HG03095 (cell line): Measurements from ENCODE around the gene ANKFN1.

Experiments used
- ATAC-seq: cut with Tn5 transposase; IDR thresholded peaks from one replicate; pipeline ENCODE4 v1.9.1; 2021; ENCODE audit warnings: moderate library complexity; ENCODE audit not compliant: unreplicated experiment

ANKFN1 gene

DNA sequence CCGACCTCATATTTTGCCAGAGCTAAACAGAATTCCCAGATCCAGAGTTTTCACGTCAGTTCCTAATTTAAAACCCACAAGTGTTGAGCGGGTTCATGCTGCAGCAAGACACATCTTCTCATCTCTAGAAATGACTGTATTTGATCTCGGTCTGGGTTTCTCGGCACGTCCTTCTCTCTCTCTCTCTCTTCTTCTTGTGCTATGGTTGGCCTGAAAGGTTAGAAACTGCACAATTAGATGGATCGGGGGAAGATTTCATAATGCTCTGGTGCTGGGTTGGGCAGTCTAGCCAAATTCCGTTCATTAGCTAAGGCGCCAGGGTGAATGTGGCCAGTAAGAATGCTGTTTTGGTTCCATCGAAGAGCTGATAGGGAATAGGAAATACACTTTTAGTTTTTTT lies 281.3 kb downstream of the ANKFN1 start:
- ATAC-seq = no peak

GRCh38 chr17:56436142-56436541 lies 282.9 kb downstream of the ANKFN1 start:
- no peak for ATAC-seq

DNA sequence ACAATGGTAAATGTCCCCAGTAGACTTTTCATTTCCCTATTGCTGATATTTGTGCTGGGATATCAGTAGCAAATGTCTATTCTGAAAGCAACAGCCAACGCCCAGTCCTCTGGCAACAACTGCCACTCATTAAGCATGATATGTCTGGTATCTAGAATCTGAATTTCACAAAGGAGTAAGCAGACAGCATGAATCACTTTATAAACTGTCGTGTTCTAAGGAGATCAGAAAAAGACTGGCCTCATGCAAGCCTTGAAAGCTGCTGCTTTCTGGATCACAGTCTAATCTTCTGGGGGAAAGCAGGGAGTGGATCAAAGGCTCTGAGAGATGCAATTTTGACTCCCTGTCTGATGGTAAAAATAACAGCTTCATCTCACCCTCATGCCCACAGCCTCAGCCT lies 287.1 kb downstream of the ANKFN1 start:
- ATAC-seq = no peak

- no peak for ATAC-seq
Measured at GRCh38 chr17:56441308-56441707, 288.0 kb downstream of the ANKFN1 start.

- no peak for ATAC-seq
Measured at GRCh38 chr17:56445692-56446411, 292.6 kb downstream of the ANKFN1 start.

- ATAC-seq = no peak
Measured at GRCh38 chr17:56447171-56447570, 293.9 kb downstream of the ANKFN1 start.

DNA sequence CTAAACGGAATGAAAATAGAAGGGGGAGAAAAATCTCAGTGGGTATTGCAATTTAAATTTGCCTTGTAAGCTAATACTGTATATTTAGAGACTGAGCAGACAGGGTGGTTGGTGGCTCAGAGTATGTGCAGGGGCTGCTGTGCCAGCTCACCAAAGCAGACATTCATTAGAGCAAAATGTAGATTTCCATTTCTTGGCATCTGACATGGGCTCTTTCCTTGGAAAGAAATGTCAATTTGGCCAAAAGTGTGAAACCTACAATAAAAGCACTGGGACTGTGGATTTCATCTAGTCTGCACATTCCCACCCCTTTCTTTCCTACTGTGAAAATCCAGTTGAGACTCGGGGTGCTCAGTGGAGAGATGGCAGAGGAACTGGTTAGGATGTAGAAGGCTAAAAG lies 295.1 kb downstream of the ANKFN1 start:
- ATAC-seq = no peak

DNA sequence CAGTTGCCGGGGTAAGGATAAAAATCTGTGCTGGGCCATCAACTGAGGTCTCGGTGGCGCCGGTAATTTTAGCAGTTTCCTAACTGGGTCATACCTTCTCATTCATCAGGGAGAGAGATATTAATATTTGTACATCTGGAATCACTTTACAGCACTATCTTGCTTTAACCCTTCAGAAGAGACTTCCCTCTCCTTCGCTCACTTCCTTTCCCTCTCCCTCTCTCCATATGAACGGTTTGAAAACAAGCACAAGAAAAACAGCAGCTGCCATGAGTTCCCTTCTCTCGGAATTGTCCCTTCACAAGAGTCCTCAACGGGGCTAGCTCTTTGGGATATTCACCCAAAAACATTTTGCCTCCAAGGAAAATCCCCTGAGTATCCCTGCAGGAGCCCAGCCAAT lies 295.9 kb downstream of the ANKFN1 start:
- ATAC-seq = no peak

GRCh38 chr17:56451629-56452028 lies 298.4 kb downstream of the ANKFN1 start:
- ATAC-seq = no peak

- no peak for ATAC-seq
Measured at GRCh38 chr17:56452461-56452860, 299.2 kb downstream of the ANKFN1 start.

DNA sequence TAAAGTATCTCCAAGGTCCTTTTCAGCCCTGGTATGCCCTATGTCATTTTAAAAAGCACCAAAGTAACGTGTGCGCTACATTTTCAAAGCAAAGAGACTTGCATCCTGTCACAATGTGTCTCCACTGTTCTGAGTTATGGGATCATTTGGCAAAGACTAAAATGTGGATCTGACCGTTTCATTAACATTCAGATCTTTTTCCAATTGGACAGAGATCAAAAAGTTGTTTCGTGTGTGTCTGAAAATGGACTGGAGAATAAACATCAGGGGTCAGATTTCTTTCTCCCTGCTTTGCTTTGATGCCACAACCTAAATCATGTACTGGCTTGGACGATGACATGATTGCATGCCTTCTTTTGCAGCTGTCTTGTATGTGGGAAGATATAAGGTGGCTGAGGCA lies 304.2 kb downstream of the ANKFN1 start:
- ATAC-seq = no peak

DNA sequence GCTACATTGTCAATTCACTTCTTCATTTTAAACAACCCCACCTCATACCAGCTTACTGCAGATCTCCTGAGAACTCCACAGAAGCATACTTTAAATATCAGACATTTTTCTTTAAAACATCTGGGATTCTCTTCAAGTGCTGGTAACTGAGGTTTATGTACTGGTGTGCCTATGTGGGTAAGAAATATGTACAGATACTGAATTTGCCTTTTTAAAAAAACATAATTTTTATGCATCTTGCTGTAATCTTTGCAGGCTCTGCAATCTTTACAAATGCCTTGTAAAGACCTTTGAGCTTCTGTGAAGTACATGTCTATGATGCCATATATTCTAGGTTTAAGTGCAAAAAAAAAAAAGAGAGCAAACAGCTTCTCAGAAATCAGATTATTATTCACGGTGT lies 312.6 kb downstream of the ANKFN1 start:
- ATAC-seq = no peak

DNA sequence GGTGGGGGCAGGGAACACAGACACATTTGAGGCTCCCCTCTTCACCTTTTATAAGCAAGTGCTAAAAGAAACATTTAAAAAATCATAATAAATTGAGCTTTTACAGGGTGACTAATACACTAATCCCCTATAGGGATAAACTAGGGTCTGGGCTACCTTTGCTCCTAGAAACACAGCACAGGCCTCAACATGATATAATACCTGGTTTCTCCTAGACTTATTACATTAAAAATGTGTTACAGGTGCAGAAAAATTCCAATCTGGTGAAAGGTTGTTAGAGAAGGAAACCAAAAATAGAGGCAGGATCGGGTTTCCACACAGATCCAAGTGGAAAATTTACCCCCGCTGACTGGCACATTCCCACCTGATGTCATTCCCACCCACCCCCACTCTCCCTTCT lies 315.6 kb downstream of the ANKFN1 start:
- no peak for ATAC-seq

GRCh38 chr17:56471696-56472095 lies 318.4 kb downstream of the ANKFN1 start:
- ATAC-seq = no peak

DNA sequence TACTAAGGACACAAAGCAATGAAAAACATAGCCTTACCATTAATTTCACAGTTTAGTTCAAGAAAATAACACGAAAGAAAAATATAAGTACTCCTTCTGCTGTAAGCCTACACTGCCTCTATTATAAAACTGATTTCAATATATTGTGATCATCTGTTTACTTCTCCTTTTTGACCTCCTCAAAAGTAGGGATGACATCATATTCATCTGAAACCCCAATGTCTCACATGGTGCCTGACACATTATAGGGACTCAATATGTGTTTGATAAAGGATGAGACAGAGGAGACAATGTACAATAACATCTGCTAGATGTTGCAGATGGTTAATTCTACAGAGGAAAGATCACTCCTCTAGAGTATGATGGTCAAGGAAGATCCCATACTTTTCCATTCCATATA lies 321.8 kb downstream of the ANKFN1 start:
- no peak for ATAC-seq

- no peak for ATAC-seq
Measured at GRCh38 chr17:56478836-56479447, 325.7 kb downstream of the ANKFN1 start.

GRCh38 chr17:56480501-56480900 lies 327.2 kb downstream of the ANKFN1 start:
- ATAC-seq = no peak

GRCh38 chr17:56481659-56482058 lies 328.4 kb downstream of the ANKFN1 start:
- ATAC-seq = no peak

DNA sequence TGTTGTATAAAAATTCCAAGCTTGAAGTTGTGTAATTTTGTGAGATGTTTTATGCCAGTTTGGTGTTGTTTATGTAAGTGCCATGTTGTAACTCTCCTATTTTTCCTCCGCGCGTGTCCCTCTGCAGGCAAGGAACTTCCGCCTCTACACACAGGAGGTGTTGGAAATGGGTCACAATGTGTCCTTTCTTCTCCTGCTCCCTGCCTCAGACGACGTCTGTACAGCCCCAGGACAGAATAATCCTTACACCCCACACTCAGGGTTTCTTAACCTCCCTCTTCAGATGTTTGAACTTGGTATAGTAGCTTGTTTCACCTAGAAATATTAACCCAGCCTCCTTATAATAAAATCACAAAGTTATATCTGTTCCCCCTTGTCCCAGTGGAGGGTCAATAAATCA lies 329.0 kb downstream of the ANKFN1 start:
- ATAC-seq = no peak

- no peak for ATAC-seq
Measured at GRCh38 chr17:56486732-56487131, 333.5 kb downstream of the ANKFN1 start.

DNA sequence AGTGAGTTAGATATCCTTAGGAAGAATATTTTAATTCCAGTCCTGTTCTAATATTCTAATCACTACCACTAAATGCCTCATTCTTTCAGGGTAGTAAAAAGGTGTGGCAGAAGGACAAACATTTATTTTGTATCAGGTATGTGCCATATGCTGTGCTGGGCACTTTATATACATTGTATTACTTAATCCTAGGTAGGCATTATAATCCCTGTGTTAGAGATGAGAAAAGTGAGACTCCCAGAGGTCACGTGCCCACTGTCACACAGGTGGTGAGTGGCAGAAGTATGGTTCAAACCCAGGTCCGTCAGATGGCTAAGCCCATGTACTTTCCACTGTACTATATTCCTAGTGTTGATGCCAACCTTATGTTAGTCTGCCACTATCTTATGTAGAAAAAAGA lies 335.5 kb downstream of the ANKFN1 start:
- ATAC-seq = no peak

DNA sequence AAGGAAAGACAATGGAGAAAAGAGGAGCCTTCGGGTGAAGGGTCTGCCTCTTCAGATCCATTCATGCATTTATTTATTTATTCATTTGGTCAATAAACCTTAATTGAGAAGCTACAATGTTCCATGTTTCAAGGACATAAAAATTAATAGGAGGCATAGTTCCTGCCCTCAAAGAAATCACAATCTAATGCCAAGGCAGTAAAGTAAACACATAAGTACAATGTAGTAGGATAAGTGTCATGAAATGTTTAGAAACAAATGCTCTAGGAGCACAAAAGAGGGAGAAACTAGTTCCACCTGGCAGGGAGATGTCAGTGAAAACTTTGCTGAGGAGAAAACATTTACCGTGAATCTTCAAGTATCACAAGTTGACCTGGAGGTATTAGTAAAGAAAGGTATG lies 336.7 kb downstream of the ANKFN1 start:
- no peak for ATAC-seq

GRCh38 chr17:56495556-56495955 lies 342.3 kb downstream of the ANKFN1 start:
- no peak for ATAC-seq
